ENCODE data around the gene FHIT.

GRCh38 chr3:61192222-61192621 is 59.0 kb downstream of the FHIT start:
- TF ChIP-seq CTCF (IDR thresholded peaks at IDR 0.05) (no peak), POLR2A (IDR thresholded peaks at IDR 0.05; ENCODE audit: low read depth) (no peak), EP300 (IDR thresholded peaks at IDR 0.05) (no peak)

Measured in esophagus muscularis mucosa (tissue), 4 donors.